ENCODE measurements around the gene IGSF3. TPM values are rescaled to one million over a fixed set of nuclear protein-coding genes. Genes with fewer than 3 reads are reported as not detected.
"Not testable (repeated sequence)": the region's sequence is repeated elsewhere in the genome, so short reads cannot be mapped to it uniquely, and the experiment has no call there.

IGSF3 gene
- total RNA-seq, 1 experiment from 2014 or later, result 3.5 TPM

DNA sequence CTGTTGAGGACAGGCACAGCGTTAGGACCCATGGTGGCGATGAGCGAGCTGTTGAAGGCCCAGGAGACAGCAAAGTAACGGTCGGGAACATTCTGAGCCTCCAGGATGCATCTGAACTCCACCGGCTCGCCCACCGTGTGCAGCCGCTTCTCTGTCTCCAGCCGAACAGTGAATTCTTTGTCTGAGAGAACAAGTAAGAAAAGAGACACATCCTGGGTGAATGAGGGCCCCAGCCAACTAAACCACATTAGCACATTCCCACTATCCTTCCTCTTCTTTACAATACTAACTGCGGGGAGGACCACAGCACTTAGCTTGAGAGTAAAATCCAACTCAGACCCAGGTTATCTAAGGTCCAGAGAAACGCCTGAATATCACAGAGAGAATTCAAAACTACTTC, 59.4 kb downstream of the IGSF3 start:
- H3K9me3 Mint-ChIP-seq (ENCODE audit: unreplicated experiment); H3K27me3 Mint-ChIP-seq (ENCODE audit: insufficient read depth, unreplicated experiment); H3K36me3 Mint-ChIP-seq (ENCODE audit: insufficient read depth, unreplicated experiment); H3K27ac Mint-ChIP-seq (ENCODE audit: low read depth, unreplicated experiment); intact Hi-C loops (cut with micrococcal nuclease); H3K4me3 Mint-ChIP-seq (ENCODE audit: unreplicated experiment); BruUV-seq (replicated peaks); CTCF ChIA-PET; POLR2A ChIA-PET; H3K4me1 Mint-ChIP-seq (ENCODE audit: insufficient read depth, unreplicated experiment); DNase-seq (ENCODE audit: unreplicated experiment): not testable (repeated sequence)

DNA sequence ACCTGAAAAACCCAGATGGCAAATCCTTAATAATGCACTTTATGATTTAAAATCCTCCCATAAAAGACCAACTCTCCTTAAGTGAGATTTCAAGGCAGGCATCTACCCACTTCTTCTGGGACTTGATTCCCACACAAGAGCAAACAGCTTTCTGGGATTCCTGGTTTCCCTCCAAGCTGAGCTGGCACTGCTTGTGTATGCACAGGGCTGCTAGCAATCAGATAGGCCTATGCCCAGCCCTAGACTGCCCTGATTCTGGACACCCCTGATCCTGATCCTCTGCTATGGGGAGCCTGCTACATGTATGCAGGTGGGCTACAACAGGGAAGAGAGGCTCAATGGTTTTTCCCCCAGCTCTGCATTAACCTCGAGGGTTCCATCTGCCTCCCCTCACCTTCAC, 60.1 kb downstream of the IGSF3 start:
- H3K27me3 Mint-ChIP-seq (ENCODE audit: insufficient read depth, unreplicated experiment); DNase-seq (ENCODE audit: unreplicated experiment); H3K4me1 Mint-ChIP-seq (ENCODE audit: insufficient read depth, unreplicated experiment); H3K9me3 Mint-ChIP-seq (ENCODE audit: unreplicated experiment); intact Hi-C loops (cut with micrococcal nuclease); CTCF ChIA-PET; H3K27ac Mint-ChIP-seq (ENCODE audit: low read depth, unreplicated experiment); BruUV-seq (replicated peaks); POLR2A ChIA-PET; H3K4me3 Mint-ChIP-seq (ENCODE audit: unreplicated experiment); H3K36me3 Mint-ChIP-seq (ENCODE audit: insufficient read depth, unreplicated experiment): not testable (repeated sequence)

DNA sequence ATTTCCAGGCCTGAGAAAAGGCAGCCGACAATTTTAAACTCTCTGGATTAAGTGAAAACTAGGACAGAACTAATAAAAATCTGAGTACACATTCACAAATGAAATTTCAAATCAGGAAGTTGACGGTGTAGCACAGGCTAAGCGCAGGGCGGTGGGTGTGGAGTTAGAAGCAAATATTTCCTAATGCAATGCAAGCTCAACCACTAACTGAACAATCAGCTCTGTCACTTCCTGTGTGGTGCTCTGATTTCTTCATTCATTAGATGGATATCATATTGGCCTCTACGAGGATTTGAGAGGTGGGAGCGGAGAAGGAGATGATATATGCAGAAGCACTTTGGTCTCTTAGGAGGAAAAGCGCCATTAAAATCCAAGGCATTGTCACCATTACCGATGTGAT, 61.5 kb downstream of the IGSF3 start:
- H3K4me1 Mint-ChIP-seq (ENCODE audit: insufficient read depth, unreplicated experiment); intact Hi-C loops (cut with micrococcal nuclease); H3K4me3 Mint-ChIP-seq (ENCODE audit: unreplicated experiment); H3K27ac Mint-ChIP-seq (ENCODE audit: low read depth, unreplicated experiment); H3K27me3 Mint-ChIP-seq (ENCODE audit: insufficient read depth, unreplicated experiment); POLR2A ChIA-PET; BruUV-seq (replicated peaks); DNase-seq (ENCODE audit: unreplicated experiment); H3K36me3 Mint-ChIP-seq (ENCODE audit: insufficient read depth, unreplicated experiment); CTCF ChIA-PET; H3K9me3 Mint-ChIP-seq (ENCODE audit: unreplicated experiment): not testable (repeated sequence)

DNA sequence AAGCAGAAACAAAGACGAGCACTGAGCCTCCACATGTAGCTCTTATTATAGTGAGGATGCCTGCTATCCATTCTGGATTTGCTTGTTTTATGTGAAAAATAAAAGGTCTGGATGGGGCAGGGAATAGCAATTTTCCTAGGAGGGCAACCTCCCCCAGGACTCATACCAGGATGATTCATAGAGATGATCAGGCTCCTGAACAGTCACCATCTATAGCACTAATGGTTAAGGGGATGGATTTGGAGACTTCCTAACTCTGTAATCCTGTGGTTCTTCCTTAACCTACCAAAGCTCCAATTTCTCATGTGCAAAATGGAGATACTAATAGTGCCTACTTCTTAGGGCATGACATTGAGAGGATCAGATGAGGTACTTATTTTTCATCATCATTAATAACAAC, 62.2 kb downstream of the IGSF3 start:
- no peaks in the 10 kb centered on the region for H3K4me1 Mint-ChIP-seq (ENCODE audit: insufficient read depth, unreplicated experiment)
- H3K36me3 Mint-ChIP-seq (ENCODE audit: insufficient read depth, unreplicated experiment), result no peaks in the 10 kb centered on the region
- intact Hi-C loops (cut with micrococcal nuclease), result no loop called here

DNA sequence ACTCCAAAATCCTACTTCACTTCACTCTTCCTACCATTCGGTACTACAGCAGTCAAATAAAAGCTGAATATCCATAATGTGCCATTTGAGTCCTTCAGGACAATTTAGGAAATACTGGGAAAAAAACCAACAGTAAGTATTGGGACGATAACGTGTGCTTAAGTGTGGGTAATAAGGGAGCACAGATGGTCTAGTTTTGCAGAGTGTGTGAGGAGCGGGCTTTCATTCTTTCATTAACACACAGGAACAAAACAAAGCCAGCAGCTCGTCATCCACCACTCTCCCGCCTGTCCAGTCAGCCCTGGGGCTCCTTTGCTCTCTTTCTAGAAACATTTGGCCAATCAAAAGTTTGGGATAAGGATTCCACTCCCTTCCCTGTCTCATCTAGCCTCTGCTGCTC, 63.1 kb downstream of the IGSF3 start:
- BruUV-seq (replicated peaks); H3K4me1 Mint-ChIP-seq (ENCODE audit: insufficient read depth, unreplicated experiment); POLR2A ChIA-PET; H3K9me3 Mint-ChIP-seq (ENCODE audit: unreplicated experiment); intact Hi-C loops (cut with micrococcal nuclease); DNase-seq (ENCODE audit: unreplicated experiment); H3K27ac Mint-ChIP-seq (ENCODE audit: low read depth, unreplicated experiment); H3K36me3 Mint-ChIP-seq (ENCODE audit: insufficient read depth, unreplicated experiment); H3K27me3 Mint-ChIP-seq (ENCODE audit: insufficient read depth, unreplicated experiment); H3K4me3 Mint-ChIP-seq (ENCODE audit: unreplicated experiment): not testable (repeated sequence)
- CTCF ChIA-PET, result interaction anchor here (0.7 kb wide), 1 partner anchor 115 kb away, joined by 3 read pairs; no protein-coding TSS in a partner anchor

More for the DNA sequence above, 62.2 kb downstream of the IGSF3 start:
- Mint-ChIP-seq H3K27me3 (ENCODE audit: insufficient read depth, unreplicated experiment) (no peaks in the 10 kb centered on the region), H3K27ac (ENCODE audit: low read depth, unreplicated experiment) (no peak overlapping the region), H3K9me3 (ENCODE audit: unreplicated experiment) (no peaks in the 10 kb centered on the region), H3K4me3 (ENCODE audit: unreplicated experiment) (no peak overlapping the region)
- DNase-seq (ENCODE audit: unreplicated experiment), result no peak
- POLR2A ChIA-PET, result no interaction called here
- TF ChIP-seq, protein P1, sequence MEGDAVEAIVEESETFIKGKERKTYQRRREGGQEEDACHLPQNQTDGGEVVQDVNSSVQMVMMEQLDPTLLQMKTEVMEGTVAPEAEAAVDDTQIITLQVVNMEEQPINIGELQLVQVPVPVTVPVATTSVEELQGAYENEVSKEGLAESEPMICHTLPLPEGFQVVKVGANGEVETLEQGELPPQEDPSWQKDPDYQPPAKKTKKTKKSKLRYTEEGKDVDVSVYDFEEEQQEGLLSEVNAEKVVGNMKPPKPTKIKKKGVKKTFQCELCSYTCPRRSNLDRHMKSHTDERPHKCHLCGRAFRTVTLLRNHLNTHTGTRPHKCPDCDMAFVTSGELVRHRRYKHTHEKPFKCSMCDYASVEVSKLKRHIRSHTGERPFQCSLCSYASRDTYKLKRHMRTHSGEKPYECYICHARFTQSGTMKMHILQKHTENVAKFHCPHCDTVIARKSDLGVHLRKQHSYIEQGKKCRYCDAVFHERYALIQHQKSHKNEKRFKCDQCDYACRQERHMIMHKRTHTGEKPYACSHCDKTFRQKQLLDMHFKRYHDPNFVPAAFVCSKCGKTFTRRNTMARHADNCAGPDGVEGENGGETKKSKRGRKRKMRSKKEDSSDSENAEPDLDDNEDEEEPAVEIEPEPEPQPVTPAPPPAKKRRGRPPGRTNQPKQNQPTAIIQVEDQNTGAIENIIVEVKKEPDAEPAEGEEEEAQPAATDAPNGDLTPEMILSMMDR (IDR thresholded peaks at IDR 0.05; ENCODE audit: unreplicated experiment), result no peak
- CTCF ChIA-PET, result no interaction called here
- no TSS peak for BruUV-seq (replicated peaks)

DNA sequence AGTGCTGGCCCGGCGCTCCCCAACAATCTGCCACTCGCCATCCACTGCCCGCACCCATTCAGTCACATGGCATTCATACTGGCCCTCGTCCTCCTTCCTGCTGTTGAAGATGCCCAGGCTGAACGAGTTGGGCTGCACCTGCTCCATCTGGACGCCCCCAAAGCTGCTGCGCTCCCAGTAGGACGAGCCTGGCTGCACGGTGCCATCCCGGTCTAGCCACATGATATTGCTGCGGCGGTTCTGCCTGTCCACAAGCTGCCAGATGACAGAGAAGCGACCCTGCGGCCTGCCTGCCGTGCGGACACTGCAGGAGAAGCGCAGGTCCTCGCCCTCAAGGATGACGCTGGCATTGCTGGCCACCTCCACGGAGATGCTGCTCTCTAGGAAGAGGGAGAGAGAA, 63.9 kb downstream of the IGSF3 start:
- H3K27me3 Mint-ChIP-seq (ENCODE audit: insufficient read depth, unreplicated experiment); H3K4me3 Mint-ChIP-seq (ENCODE audit: unreplicated experiment); intact Hi-C loops (cut with micrococcal nuclease); BruUV-seq (replicated peaks); H3K9me3 Mint-ChIP-seq (ENCODE audit: unreplicated experiment); DNase-seq (ENCODE audit: unreplicated experiment); H3K36me3 Mint-ChIP-seq (ENCODE audit: insufficient read depth, unreplicated experiment); POLR2A ChIA-PET; H3K4me1 Mint-ChIP-seq (ENCODE audit: insufficient read depth, unreplicated experiment); H3K27ac Mint-ChIP-seq (ENCODE audit: low read depth, unreplicated experiment): not testable (repeated sequence)
- CTCF ChIA-PET, result interaction anchor here (0.7 kb wide), 1 partner anchor 116 kb away, joined by 3 read pairs; no protein-coding TSS in a partner anchor

DNA sequence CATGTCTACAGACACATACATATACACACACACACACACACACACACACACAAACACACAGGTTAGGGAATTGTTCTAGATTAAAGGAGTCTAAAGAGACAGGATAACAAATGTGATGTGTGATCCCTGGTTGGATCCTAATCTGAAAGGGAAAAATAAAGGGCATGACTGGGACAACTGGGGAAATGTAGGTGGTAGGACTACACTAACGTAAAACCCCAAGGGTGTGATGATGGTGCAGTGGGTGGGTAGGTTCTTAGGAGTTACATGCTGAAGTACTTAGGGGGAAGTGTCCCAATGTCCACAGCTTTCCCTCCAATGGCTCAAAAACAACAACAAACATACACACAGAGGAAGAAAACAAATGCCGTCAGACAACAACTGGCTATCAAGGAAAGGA, 68.2 kb downstream of the IGSF3 start:
- DNase-seq (ENCODE audit: unreplicated experiment); H3K9me3 Mint-ChIP-seq (ENCODE audit: unreplicated experiment); H3K27me3 Mint-ChIP-seq (ENCODE audit: insufficient read depth, unreplicated experiment); H3K4me1 Mint-ChIP-seq (ENCODE audit: insufficient read depth, unreplicated experiment); BruUV-seq (replicated peaks); H3K4me3 Mint-ChIP-seq (ENCODE audit: unreplicated experiment); H3K27ac Mint-ChIP-seq (ENCODE audit: low read depth, unreplicated experiment); H3K36me3 Mint-ChIP-seq (ENCODE audit: insufficient read depth, unreplicated experiment); POLR2A ChIA-PET; intact Hi-C loops (cut with micrococcal nuclease): not testable (repeated sequence)
- CTCF ChIA-PET, result interaction anchor here (0.7 kb wide), 1 partner anchor 335 kb away, joined by 4 read pairs; no protein-coding TSS in a partner anchor

DNA sequence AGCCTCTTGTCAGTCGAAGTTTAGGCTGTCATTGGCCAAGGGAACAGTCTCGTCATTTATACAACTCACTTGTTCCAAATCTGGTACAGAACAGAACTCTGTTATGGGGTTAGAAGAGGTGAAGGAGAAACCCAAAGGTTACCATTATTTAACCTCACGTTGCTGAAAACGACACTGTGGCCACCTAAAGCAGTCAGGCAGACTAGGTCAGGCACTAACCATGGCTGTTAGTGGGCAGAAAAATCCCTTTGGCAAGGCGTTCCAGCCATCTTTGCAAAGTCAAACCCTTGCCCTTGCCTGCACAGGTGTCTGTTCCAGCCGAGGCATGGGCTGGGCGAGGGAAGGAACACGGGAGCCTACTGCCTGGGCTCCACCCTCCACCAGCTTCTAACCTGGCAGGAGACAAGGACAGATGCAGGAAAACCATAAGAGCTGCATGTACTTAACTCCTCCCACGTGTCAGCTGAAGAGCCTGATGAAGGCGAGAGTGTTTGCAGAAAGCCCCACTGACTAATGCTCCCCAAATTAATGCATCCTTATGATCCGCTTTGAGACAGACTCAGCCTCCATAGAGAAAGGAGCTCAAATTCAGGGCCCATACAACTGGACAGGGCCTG, 69.0 kb downstream of the IGSF3 start:
- BruUV-seq (replicated peaks); H3K4me3 Mint-ChIP-seq (ENCODE audit: unreplicated experiment); H3K27ac Mint-ChIP-seq (ENCODE audit: low read depth, unreplicated experiment); H3K9me3 Mint-ChIP-seq (ENCODE audit: unreplicated experiment); H3K36me3 Mint-ChIP-seq (ENCODE audit: insufficient read depth, unreplicated experiment); DNase-seq (ENCODE audit: unreplicated experiment); CTCF ChIA-PET; H3K27me3 Mint-ChIP-seq (ENCODE audit: insufficient read depth, unreplicated experiment); POLR2A ChIA-PET; H3K4me1 Mint-ChIP-seq (ENCODE audit: insufficient read depth, unreplicated experiment); intact Hi-C loops (cut with micrococcal nuclease): not testable (repeated sequence)

DNA sequence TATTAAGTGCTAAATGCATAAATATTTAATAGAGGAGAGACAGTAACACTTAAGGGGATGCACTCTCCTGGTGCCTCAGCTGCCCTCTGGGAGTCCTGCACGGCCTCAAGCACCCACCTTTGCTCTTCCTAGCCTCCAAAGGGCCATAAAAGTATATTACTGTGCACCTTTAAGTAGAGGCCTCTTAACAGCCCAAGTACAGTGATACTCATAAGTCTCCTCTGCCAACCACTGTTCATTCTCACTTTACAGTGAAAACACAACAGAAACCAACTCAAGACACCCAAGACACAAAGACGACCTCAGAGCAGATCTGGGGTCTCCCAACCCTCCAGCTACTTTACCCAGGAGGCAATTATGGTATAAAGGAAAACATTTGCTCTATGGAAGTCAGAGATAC, 70.1 kb downstream of the IGSF3 start:
- BruUV-seq (replicated peaks); H3K9me3 Mint-ChIP-seq (ENCODE audit: unreplicated experiment); H3K4me1 Mint-ChIP-seq (ENCODE audit: insufficient read depth, unreplicated experiment); intact Hi-C loops (cut with micrococcal nuclease); H3K4me3 Mint-ChIP-seq (ENCODE audit: unreplicated experiment); H3K36me3 Mint-ChIP-seq (ENCODE audit: insufficient read depth, unreplicated experiment); H3K27me3 Mint-ChIP-seq (ENCODE audit: insufficient read depth, unreplicated experiment); POLR2A ChIA-PET; H3K27ac Mint-ChIP-seq (ENCODE audit: low read depth, unreplicated experiment); DNase-seq (ENCODE audit: unreplicated experiment): not testable (repeated sequence)
- CTCF ChIA-PET, result interaction anchor here (0.5 to 3.3 kb wide), 4 partner anchors 14 to 127 kb away, joined by 4 to 27 read pairs (median 6); no protein-coding TSS in a partner anchor

Measured in MCF 10A (cell line).